Activated CD4-positive, alpha-beta T cell treated with anti-CD3 and anti-CD28 coated beads, Interleukin-10, Interleukin-2, amounts not matched to agents 100 ng/mL and 50 ng/mL, durations not matched to agents 16 hours and 8 hours (primary cell): ENCODE results near the gene AIPL1.
A peak's percentile ranks its signal among the peaks of the same experiment; 100 is the strongest.

Experiments
- DNase-seq: peaks from one replicate; pipeline ENCODE4 v3.0.0-alpha.2; 2020

The AIPL1 gene

DNA sequence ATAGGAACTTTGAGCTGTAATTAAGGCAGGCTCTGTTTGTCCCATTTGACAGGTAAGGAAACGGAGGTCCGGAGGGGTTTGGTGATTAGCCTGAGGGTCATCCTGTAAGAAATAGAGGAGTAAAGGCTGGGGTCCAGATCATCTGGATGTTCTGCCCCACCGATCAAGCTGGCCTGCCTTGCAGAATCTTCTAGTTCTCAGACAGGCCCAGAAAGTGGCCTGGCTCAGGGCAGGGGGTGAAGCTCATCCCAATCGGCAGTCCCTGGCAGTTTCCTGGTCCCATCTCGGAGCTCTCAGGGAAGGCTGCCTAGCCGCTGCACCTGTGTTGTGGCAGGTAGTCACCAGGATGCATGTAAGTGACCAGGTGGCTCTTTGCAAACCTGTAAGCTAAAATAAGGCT is 13.6 kb upstream of the AIPL1 start:
- no peak for DNase-seq

DNA sequence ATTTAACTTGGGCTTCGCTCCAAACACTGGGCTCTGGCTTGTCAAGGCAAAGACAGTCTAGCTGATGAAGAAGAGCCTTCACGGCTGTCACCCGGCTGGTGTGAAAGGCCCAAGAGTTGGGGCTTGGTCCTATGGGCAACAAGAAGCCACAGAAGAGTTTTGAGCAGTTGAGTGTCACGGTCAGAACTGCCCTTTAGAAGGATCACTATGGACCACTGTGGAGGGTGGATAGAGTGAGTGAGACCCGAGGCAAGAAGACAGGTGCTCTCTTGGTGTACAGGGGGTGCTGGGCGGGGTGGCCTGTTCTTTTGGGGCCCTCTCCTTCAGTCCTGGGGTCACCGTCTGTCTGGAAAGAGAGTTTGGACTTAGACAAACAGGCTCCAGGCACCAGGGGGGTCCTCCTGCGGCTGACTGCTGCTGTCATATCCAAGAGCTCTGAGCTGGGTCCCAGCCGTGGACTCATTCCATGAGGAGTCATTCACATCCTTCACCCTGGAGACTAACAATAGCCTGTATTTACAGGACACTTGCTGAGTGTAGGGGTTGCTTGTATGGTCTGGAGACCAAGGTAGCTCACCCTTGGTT is 11.7 kb upstream of the AIPL1 start:
- DNase-seq, result no peak

DNA sequence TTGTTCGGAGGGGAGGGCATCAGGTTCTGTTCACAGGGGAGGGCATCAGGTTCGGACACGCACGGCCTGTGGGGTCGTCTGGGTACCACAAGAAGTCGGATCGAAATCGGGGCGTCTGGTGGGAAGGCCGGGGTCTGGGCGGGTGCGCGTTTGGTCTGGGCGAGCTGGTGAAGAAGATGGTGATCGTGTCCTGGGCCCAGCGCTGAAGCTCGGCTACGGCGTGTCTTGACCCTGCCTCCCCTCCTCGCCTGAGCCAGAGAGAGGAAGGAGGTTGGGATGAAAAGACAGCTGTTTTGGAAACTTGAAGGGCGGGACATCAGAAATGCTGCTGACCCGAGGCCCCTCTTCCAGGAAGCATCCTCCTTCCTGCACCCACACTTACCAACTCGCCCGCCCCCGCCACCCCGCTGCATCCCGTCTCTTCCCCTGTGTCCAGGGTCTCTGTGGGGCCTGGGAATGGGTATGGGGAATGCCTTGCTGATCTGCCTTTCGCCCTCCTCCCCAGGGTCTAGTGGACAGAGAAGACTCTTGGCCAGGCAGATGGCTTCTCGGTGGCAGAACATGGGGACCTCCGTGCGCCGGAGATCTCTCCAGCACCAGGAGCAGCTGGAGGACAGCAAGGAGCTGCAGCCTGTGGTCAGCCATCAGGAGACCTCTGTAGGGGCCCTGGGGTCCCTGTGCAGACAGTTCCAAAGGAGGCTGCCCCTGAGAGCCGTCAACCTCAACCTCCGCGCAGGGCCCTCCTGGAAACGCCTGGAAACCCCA is 9.8 kb upstream of the AIPL1 start:
- no peak for DNase-seq

DNA sequence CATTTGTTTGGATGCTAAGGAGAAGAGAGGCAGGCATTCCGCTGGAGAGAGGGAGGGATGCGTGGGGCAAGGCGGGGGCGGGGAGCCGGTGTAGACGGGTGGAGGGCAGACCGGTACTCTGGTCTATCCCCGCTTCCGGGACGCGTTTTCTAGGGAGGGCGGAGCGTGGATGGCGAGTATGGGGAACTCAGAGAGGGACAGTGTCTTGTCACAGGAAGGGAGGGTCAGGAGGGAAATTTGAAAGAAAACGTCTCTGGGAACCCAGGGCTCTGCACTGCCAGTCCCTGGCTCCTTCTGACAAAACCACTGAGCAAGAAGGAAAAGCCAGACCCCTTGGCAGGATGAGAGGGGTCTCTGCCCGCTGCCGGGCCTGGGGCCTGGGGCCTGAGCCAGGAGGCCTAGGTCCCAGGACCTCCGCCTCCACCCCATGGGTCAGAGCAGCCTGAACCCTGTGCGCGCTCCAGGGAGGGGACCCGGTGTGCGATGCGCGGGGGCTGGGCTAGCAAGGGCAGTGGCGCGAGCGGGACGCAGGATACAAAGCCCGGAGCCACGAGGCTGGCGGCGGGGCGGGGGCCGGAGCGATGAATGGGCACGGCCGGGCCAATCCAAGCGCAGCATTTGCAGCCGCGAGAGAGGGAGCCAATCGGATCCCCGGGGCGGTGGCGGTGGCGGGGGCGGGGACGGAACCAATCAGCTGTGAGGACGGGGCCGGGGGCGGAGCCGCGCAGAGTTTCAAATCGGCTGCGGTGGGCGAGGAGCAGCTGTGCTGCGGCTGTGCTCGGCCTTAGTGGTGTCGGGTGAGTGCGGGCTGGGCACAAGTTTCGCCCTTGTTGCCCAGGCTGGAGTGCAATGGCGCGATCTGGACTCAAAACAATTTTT is 9.0 kb upstream of the AIPL1 start, which contains the start of gene PIMREG:
PIMREG (plus strand) TSS at position 764 of the 879 bp plus-strand sequence. CDS start 656 bp downstream, outside the sequence.
- DNase-seq, result peak; percentile 94

DNA sequence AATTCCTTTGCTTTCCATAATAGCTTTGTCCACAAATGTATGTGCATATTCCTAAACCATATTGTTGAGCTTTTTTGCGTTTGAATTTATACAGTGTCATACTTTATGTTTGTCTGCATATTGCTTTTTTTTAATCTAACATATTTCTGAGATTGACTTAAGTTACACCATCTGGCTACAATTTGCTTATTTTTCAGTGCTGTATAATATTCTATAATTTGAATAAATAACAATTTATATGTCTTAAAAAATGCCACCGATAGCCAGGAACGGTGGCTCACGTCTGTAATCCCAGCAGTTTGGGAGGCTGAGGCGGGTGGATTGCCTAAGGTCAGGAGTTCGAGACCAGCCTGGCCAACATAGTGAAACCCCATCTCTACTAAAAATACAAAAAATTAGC is 7.9 kb upstream of the AIPL1 start:
- DNase-seq, result no peak

DNA sequence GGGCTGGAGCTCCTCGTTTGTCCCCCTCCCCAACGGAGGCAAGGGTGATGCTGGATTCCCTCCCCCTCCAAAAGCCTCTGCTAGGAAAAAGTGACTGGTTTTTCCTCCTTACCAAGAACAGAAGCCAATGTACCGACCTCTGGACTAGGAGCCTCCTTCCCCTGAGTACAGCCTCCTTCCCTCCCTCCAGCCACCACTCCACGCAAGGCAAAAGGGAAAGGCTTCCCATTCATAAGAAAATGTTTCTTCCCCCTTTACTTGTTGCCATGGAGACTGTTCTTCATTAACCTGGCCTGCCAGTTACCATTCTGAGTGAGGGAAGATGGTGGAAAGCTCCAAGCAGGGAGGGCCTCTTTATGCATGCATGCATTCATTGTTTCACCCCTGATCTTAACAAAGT is 5.0 kb upstream of the AIPL1 start:
- no peak for DNase-seq

DNA sequence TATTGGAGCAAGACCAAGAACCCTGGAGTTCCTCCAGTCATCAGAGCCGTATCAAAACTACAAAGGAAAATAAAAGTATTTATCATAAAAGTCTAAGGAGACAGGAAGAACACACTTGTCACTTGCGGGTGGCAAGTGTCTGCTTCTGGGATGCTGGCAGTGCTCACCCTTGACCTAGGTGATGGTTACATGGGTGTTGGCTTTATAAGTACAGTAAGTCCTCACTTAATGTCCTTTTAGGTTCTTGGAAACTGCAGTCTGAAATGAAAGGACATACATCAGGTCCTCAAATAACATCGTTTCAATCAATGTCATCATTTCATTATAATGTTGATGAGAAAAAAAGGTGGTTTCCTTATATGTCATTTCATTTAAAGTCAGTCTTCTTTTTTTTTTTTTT is 3.0 kb upstream of the AIPL1 start:
- DNase-seq, result no peak

DNA sequence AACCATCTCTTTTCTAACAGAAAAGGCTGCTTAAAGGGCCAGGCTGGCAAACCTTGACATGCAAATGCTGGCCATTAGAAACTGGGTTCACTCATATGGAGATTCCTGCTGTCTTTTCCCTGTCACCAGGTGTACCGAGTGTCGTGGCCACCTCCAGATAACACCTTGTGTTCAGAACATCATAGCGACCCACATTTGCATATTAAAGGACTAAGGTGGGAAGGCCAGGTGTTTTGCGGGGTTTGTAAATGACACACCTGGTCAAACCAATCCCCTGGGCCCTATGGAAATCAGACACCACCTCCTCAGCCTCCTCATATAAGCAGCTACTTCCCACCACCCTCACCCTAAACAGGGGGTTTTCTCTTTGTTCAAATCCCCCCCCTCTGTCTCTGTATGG is 2.5 kb upstream of the AIPL1 start:
- DNase-seq, result no peak

DNA sequence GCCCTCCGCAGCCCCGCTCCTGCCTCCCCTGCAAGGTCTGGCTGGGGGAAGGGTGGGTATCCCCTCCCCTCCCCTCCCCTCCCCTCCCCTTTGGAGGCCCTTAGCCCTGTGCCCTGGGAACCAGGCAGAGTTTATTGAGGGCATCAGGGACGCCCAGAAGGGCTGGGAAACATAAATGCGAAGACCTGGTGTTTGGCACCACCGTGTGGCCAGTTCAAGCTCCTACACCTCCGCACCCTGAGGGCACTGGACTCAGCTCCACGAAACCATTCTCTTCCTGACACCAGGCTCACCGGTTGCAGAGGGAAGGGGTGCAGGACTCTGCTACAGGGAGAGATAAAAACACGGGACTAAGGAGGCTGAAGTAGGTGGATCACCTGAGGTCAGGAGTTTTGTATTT is 1.0 kb upstream of the AIPL1 start:
- DNase-seq, result peak; percentile 69

DNA sequence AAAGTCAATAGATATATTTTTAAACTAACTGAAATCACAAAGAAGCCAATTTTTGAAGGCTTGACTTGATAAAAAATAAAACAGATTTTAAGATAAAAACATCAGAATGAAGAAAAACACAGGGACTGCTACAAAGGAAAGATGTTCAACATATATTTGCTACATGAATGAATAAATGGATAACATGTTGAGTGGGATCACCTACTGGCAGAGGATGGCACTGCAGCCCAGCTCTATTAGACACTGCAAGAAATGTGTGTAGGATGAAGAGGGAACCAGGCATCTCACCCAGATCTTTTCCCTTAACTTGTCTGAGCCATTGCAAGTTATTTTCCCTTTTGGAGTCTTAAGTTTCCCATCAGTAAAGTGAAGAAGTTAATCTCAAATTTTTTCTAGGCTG is 4.2 kb downstream of the AIPL1 start:
- DNase-seq, result no peak

DNA sequence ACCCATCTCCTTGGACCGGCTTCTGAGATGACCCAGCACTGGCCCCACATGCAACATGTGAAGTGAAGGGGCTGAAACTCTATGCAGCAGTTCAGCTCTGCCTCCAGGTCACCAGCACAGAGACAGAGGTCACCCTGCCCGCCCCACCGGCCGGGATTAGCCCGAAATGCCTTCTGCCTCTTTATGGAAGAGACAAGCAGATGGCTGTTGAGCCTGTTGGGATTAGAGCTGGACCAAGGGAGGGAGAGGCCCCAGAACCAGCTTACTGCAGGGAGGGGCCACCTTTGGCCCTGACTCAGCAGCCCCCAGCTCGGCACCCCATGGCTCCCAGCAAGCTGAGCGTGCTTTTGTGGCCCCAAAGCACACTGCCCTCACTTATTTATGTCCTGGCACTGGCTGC is 5.7 kb downstream of the AIPL1 start:
- DNase-seq, result no peak

DNA sequence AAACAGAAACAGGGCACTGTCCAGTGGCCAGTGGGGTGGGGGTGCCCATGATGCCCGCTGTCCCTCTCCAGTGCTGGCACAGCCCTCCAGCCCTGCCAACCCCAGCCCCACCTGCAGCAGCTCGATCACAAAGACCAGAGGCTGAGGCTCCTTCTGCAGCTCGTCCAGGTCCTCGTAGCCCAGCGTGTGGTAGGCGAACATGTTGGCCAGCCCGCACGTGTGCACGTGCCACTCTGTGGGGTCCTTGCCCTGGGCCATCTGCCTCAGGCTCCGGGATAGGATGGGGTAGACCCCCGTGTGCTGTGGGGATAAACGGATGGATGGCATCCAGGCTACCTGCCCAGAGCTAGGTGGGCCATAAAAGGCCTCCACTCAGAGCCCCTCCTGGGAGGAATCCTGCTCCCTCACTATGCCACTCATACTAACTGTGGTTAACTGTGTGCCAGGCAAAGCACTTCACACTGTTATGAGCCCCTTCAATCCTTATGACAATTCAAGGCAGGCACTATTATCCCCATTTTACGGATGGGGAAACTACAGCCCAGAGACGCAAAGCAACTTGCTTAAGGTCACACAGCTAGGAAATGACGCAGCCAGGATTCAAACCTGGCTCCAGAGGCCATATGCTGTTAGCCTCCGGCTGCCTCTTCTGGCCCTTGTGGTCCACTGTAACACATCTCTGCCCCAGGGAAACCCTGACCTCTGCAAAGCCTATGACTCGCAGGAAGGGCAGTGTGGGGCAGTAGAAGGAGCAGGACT is 6.5 kb downstream of the AIPL1 start:
- DNase-seq, result no peak

DNA sequence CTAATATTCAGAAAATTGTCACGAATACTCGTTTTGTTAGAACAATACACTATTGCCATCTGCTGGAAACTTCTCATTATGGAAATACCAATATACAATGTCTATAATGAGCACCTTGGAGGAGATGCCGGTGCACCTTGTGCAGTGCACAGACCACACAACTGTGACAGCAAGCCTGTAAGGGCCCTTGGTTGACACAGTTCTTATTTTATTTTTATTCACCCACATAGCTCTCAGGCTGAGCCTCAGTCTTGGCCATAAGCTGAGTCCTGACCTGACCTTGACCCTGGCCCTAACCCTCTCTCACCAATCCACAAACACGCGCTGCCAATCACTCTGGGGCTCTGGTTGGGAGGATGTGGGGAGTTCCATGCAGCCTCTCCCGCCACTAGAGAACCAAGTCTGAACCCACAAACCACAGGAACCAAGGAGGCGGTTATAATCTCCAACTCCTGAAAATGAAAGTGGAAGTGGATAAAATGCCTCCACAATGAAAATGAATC is 7.6 kb downstream of the AIPL1 start:
- peak; percentile 81 for DNase-seq

DNA sequence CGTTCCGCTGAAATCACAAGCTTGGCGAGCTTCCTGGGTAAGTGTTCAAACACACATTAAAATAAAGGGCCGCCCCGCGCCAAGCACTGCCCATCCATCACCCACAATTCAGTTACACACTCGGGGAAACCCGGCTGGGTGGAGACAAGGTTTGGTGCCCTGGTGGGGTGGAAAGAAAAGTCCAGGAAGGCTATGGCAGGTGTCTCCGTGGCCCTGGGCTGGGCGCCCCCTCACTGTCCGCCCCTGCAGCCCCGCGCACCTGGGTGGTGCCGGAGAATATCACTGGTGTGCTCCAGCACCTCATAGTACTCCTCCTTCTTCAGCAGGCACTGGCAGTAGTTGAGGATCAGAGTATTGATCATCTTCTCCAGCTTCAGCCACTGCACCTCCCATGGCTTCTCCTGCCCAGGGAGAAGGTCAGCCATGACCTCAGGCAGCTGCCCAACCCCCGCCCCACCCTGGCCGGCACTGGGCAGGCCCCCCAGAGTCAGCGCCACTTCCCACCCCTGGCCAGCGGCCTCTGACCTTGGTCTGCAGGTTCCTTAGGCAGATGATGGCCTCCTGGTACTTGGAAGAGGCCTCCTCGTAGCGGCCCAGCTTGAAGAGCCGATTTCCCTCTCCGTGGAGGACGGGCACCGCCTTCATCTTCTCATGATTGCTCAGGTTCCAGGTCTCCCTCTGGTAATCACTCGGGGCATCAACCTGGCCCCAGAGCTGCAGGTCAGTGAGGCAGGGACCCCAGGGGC is 8.4 kb downstream of the AIPL1 start:
- DNase-seq, result no peak

DNA sequence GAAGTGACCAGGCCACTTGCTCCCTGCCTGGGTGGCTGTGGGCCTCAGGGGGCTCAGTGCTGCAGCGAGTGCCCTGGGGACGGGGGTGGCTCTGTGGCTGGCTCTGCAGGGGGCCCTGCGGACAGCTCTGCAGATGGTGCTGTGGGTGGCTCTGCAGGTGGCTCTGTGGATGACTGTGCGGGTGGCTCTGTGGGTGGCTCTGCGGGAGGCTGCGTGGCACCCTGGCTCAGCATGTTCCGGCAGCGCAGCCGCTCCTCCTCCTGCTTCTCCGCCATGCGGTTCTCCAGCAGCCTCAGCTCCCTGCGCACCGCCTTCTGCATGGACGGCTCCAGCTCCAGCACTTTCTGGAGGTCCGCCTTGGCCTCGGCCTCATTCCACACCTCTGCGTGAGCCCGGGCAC is 9.5 kb downstream of the AIPL1 start:
- no peak for DNase-seq

DNA sequence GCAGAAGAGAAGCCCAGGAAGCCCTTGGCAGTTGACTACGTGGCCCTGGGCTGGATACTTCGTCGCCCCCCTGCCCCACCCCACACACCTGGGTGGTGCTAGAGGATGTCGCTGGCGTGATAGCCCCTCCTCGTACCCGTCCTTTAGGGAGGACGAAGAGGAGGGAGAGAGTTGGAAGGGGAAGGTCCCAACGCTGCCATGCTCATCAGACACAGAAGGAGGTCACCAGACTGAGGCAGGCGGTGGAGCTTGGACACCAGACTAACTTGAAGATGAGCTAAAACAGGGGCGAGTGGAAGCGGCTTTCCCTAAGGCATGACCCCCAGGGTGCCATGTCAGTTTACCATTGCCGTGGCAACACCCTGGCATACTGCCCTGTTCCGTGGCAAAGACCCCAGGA is 11.0 kb downstream of the AIPL1 start:
- no peak for DNase-seq

DNA sequence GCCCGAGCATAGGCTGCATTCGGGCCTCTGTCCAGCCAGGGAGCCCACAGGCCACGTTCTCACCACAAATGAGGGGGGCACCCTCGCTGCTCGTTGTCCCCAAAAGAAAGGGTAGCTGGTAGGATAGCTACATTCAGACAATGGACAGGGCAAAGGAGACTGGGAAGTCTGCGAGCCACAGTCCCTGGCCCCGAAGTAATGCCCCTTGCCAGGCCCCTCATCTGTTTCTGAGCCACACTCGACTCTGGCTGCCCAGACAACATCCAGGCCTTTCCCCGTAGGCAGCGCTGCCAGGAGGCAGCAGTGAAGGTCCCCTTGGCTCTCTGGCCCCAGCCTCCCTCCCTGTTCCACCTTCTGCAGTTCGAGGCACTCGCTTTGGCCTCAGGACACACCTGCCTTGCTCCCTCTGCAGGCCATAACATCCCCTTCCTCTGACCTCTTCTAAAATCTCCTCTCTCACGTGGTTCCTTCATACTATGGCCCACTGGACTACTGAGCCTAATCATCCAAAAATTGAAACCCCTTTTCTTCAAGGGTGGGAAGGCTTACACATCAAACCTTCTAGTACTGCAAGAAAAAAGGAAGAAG is 12.2 kb downstream of the AIPL1 start:
- no peak for DNase-seq

DNA sequence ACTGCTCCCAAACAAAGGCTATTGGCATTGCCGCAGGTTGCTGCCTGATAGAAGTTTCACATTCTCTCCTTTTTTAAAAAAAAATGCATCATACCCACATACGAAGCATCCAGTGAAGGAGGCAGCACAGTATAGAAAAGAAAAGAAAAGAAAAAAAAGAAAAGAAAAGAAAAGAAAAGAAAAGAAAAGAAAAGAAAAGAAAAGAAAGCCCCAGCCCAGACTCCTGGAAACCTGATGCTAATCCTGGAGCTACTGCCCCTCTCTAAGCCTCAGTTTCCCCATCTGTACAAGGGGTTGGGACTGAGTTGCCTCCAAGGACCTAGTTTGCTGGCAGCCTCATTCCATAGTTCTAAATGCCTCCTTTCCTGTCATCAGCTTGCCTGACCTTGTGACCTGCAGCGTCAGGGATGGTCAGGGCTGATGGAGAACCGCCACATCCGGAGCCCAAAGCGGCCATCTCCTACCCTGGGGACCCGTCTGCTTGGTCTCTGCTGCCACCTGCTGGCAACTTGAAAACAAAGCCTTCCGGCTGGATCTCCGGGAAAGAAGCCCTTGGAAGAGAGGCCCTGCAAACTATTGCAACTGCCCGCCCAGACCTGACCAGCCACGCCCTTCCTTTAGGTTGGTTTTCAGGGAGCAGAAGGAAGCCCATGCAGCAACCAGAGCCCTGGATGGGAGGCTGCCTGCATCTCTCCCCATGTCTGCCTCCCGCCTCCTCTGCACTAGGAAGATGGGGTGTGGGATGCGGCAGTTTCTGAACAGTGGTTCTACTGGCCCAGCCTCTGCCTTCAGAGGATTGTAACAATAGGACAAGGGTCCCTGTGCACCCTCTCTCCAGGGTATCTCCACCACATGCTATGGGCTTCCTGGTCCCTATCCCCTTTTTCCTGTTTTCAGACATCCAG is 13.0 kb downstream of the AIPL1 start:
- peak; percentile 75 for DNase-seq

DNA sequence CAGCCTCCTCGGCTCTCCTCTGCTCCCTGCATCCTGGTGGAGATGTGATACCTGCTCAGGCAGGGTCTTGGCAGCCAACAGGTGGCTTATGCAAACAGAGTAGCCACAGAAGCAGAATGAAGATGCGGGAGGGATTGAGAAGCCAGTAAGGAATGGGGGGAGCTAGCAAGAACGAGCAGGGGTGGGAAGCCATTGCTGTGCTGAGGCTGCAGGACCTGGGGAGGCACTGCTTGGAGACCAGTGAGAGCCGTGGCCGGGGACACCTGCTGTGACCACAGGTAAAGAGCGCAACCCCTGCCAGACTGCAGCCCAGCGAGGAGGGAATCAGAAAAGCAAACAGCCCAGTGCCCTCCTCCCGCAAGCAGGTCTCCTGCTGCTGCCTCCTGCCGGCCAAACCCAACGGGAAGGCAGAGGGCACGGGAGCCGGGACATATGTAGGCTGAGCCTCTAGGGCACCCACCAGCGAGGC is 14.7 kb downstream of the AIPL1 start:
- DNase-seq, result peak; percentile 9

DNA sequence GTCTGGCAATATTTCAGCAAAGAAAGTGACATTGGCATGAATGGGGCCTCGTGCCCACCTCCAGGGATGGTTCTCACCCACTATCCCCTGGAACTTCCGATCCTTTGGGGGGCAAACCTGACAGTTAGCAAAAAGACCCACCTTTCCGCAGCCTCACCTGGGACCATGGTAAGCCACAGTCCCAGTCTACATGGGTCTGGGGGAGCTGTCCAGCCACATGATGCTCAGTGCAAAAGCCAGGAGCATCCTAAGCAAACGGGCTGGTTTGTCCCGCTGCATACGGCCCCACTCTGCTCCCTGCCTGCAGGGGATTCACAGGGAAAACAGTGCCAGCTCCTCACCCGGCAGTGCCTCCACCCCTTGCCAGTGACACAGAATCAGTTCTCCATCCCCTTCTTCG is 19.3 kb downstream of the AIPL1 start:
- DNase-seq, result no peak
